NCI-H2171 (cell line): ENCODE results near the gene GOLGA2.
A peak's percentile ranks its signal among the peaks of the same experiment; 100 is the strongest.
"Not testable (repeated sequence)": the region's sequence is repeated elsewhere in the genome, so short reads cannot be mapped to it uniquely, and the experiment has no call there.

Experiments used
- DNase-seq: peaks from one replicate; lab custom pipeline; 2025; lab: John Stamatoyannopoulos, UW

Gene GOLGA2

GRCh38 chr9:128292009-128292408 lies 16.2 kb upstream of the GOLGA2 start:
- DNase-seq = no peak

DNA sequence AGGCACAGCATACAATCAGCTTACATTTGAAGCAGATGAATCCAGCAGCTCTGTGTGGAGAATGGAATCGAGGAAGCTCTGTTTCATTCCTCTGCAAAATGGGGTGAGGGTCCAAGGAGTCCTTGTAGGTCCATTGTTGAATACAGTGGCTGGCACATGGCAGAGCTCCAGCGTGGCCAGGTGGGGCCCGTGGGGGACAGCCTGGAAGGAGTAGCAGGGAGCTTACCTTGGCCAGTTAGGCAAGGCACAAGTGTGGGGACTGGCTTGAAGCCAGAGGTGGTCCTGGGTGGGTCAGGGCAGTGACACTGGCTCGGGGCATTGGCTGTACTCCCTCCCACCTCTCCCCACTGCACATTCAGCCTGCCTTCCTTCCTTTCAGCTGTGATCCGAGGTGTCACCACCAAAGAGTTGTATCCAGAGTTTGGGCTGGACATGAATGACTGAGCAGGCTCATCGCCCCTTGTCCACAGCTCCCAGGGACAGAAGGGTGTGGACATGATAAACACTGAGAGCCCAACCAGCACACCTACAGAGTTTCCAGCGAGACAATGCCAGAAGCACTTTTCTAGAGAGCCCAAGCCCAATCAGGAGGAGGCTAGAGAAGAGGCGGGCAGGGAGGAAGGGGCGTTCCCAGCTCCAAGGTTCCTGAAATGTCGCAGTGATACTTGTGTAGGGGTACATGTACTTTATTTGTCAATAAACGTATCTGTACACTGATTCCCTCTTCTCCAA lies 12.6 kb upstream of the GOLGA2 start:
- DNase-seq = no peak

- DNase-seq = no peak
Measured at GRCh38 chr9:128286440-128286839, 10.6 kb upstream of the GOLGA2 start.

GRCh38 chr9:128285033-128285784 lies 9.4 kb upstream of the GOLGA2 start:
- DNase-seq = peak; percentile 16

DNA sequence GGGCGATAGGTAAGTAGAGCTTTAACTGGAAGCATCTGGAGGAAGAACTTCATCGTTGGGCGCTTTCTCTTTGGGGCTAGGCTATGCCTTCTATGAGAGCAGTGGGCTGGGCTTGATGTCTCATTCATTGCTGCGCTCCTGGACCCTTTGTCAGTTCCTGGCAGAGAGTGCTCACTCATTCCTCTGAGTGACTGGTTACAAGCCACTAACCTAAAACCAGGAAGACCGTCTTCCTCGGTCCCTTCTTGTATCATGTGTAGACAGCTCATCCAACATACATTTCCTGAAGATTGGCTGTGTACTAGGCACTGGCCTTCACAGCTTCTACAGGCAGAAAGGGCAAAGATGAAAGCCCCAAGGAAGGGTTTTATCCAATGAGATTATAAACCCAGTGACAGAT lies 6.7 kb upstream of the GOLGA2 start:
- DNase-seq = no peak

- no peak for DNase-seq
Measured at GRCh38 chr9:128280084-128280622, 4.3 kb upstream of the GOLGA2 start.

- DNase-seq = not testable (repeated sequence)
Measured at GRCh38 chr9:128279088-128280073, 3.6 kb upstream of the GOLGA2 start.

- no peak for DNase-seq
Measured at GRCh38 chr9:128276574-128277270, 915 bp upstream of the GOLGA2 start.

DNA sequence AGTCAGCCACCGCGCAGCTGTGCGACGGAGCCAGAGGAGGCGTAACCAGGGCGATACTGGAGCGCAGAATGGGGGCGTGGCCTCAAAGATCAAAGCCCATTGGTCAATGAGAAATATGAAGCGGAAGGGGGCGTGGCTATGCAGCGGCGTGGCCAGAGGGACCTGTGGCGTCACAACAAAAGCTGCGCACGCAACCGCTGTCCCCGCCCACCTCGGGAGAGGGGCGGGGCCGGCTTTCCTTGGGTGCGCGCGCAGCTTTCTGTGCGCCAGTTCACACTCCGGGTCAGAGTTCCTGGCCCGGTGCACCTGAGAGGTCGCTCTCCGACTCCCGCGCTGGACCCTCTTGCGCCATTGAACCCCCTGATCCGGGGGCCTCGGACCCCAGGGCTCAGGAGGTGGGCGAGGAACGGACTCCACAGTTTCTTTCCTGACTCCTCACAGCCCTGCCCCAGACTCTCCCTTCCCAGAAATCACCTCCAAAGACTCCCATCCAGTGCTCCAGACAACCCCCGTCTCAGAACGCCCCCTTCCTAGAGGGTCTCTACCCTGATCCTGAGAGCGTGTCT lies 284 bp upstream of the GOLGA2 start, which contains the start of gene SWI5:
SWI5 (plus strand) TSS at position 269 of the 566 bp plus-strand sequence.
- DNase-seq = peak; percentile 100

- no peak for DNase-seq
Measured at GRCh38 chr9:128274245-128274644, 1.6 kb downstream of the GOLGA2 start.

DNA sequence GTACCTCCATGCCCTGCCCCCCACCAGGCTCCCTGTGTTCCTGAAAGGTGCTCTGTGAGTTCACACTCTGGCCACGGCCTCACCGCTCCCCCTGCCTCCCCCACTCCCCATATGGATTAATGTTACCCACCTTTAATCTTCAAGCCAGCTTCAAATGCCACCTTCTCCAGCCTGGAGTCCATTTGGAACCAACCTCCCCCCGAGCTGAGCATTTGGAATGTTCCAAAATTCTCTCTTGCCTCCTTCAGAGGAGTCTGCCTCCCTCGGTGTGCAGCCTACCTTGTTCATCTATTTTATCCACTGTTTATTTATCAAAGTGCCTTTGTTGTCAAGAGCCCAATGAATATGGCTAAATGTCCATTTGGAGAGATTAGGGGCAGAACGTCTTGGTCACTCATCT lies 4.3 kb downstream of the GOLGA2 start:
- DNase-seq = no peak

- no peak for DNase-seq
Measured at GRCh38 chr9:128271112-128271511, 4.7 kb downstream of the GOLGA2 start.

GRCh38 chr9:128266868-128267590 lies 8.8 kb downstream of the GOLGA2 start:
- no peak for DNase-seq

DNA sequence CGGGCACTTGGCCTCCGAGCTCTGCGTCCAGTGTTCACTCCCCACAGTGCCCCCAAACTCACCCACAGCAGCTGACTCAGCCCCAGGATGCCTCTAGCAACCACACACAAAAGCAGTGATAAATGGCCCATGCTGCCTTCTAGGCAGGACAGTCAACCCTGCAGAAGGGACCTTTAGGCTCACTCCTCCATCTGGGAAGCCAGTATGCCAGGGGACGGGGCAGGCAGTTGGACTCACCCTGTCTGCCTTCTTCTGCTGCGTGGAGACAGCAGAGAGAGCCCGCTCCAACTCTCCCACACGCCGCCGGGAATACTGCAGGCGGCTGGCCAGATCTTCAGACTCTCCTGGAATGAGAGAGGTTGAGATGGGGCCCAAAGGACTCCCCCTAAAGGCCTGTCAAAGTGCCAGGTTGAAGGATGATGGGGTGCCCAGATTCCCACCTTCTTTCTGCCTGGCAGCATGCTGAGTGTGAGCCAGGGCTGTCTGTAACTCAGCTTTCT lies 10.4 kb downstream of the GOLGA2 start:
- DNase-seq = no peak

- no peak for DNase-seq
Measured at GRCh38 chr9:128262687-128263086, 13.1 kb downstream of the GOLGA2 start.

DNA sequence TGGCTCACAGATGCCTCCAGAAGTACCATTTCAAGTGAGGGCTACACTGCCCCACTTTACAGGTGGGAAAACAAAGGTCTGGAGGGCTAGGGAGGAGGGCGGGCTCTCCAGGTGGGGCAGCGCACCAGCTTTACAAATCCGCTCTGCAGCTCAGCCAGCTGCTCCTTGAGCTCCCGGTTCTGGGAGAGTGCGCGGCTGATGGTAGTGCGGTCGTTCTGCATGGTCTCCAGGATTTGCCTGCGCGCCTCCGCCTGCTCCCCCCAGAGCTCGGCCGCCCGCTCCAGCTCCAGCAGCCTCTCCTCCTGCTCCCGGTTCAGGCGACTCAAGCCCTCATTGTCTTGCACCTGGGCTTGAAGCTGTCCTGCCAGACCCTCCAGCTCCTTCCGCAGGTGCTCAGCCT lies 15.5 kb downstream of the GOLGA2 start:
- DNase-seq = no peak

DNA sequence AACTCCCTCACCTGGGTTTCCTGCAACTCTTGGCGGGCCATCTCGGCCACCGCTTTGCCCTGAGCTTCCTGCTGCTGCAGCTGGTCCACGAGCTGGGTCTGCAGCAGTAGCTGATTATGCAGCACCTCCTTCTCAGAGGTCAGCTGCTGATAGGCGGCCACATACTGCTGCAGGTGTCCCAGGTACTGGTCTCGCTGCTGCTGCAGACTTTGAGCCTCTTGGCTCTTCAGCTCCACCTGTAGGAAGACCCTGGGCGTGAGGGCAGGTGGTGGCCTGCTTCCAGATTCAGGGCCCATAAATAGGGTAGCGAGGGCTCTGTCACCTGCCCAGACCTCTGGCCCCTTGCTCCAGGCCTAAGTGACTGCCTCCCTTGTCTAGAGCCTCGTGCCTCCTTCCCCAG lies 16.7 kb downstream of the GOLGA2 start:
- DNase-seq = no peak

GRCh38 chr9:128258326-128258725 lies 17.5 kb downstream of the GOLGA2 start:
- DNase-seq = no peak

DNA sequence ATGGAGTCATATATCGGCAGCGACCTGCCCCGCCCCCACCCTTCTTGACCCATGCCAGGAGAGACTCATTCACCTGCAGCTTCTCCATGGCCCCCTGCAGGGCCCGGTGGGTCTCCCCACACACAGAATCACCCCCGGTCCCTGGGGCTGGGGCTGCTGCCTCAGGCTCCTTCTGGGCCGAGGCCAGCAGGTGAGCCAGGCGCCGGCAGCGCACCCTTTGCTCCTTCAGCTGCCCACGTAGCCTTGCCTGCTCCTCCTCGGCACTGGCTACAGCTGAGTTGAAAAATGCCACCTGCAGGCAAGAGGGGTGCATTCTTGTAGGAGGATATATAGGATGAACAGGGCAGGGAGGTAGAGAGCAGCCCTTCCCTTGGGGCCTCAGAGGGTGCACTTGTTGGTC lies 17.9 kb downstream of the GOLGA2 start:
- DNase-seq = no peak
